ENCODE results near the gene B3GLCT.
A peak's percentile ranks its signal among the peaks of the same experiment; 100 is the strongest.
"Not testable (repeated sequence)": the region's sequence is repeated elsewhere in the genome, so short reads cannot be mapped to it uniquely, and the experiment has no call there.

B3GLCT gene

DNA sequence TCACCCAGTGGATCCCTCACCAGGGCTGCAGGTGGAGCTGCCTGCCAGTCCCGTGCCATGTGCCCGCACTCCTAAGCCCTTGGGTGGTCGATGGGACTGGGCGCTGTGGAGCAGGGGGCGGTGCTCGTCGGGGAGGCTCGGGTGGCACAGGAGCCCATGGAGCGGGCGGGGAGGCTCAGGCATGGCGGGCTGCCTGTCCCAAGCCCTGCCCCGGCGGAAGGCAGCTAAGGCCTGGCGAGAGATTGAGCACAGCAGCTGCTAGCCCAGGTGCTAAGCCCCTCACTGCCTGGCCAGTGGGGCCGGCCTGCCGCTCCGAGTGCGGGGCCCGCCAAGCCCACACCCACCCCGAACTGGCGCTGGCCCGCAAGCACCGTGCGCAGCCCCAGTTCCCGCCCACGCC is 16.8 kb upstream of the B3GLCT start:
- H3K4me3 ChIP-seq (ENCODE audit: low read depth, low read length), result no peak overlapping the region

DNA sequence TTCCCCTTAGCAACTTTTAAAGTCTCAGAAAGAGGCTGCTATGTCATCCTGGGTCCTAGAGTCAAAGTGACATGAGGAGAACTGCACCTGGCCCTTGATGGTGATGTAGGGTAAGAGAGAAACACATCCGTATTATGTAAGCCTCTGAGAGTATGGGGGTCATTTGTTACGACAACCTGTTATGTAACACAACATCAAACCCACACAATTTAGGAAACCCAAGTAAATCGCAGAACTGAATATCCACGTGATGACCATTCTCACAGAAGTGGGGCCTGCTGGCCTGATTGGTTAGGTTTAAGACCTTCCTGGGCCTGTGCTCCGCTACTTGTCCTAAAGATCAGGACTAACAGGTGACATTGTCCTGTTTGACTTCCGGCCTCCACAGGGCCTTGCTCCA is 15.3 kb upstream of the B3GLCT start:
- no peak overlapping the region for H3K4me3 ChIP-seq (ENCODE audit: low read depth, low read length)

DNA sequence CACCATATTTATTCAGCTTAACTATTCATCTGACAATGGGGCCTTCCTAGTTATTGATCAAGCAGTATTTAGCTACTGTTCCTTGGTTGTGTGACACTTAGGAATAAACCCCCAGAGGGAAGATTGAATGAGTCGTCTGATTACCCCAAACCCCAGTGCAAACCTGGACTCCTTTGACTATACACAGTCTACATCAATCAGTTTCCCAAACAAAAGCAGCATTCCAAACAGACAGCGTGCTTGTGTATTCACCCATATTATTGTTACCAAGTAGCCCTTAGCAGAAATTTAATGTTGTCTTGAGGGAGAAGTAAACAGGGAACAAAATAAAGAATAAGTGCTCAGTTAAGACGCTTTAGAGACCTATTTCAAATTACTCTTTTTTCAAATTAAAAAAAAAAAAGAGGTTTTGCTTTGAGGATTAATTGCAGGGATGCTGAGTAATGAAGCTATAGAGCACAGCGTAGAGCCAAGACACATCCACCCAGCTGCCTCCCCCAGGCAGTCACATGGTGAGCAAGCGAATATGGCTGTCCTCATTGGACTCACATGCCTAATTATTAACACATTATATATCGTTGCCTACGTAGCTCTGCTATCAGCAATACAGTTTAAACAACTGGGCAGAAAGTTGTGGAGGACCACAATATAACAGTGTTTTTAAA is 14.7 kb upstream of the B3GLCT start:
- H3K4me3 ChIP-seq (ENCODE audit: low read depth, low read length), result no peak overlapping the region

DNA sequence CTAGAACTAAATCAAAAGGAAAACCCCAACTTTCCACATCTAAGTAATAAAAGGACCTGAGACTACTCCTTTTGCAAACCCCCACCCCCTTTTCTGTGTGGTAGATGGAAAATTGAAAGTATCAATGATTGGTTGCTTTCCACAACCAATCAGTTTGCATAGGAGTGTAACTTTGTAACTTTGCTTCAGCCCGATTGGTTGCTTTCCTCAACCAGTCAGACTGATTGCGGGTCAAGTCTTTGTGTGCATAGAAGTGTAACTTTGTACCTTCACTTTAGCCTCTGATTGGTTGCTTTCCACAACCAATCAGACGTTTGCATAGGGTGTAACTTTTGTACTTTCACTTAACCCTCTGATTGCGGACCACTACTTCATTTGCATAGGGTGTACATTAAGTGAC is 8.0 kb upstream of the B3GLCT start:
- no peak overlapping the region for H3K4me3 ChIP-seq (ENCODE audit: low read depth, low read length)

DNA sequence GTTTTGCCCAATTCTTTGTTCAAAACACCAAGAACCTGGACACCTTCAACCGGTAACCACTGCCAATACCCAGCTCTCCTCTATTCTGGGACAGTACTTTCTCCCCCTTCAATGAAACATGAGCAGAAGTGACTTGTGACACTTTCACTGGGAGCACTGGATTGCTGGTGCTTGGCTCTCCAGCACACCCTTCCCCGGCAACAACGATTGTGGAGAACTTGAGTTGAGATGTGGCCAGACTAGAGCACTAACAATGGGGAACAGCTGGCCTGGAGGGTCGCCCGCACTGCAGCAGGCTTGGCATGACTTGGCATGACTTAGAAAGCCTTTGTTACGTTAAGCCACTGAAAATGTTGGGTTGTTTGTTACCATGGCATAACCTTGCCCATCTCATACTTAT is 7.5 kb upstream of the B3GLCT start:
- no peak overlapping the region for H3K4me3 ChIP-seq (ENCODE audit: low read depth, low read length)

DNA sequence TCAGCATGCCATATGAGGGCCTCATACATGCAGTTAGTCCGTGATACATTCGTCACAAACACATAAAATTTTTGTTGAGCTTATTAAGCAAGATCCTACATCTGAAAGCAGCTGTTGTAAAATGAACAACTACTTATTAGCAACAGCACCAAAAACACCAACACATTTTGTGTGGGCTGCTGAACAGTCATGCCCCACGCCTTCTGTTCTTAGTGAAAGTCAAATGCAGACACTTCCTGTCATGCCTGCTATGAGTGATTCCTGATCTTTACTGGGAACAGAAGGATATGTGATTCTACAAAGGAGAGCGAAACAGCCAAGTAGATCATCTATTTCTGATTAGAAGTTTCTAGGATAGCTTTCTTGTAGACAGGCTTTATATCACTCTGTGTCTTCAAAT is 4.2 kb upstream of the B3GLCT start:
- no peak overlapping the region for H3K4me3 ChIP-seq (ENCODE audit: low read depth, low read length)

DNA sequence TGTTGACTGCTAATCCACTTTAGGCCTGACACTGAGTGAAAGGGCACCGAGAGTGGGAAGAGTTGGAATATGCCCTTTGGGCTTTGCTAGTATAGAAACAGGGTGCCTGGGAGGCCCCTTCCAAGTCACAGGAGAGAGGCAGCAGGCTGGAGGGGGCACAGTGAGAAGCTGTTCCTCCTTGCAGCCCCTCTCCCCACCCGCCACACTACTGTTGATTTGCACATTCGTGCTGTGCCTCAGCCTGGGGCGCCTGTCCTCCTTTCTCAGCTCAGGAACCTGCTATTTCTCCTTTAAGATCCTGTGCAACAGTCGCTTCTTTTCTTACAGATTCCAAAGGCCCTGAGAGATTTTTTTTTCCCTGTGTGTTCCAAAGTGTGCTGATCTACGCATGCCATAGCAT is 2.8 kb upstream of the B3GLCT start:
- no peak overlapping the region for H3K4me3 ChIP-seq (ENCODE audit: low read depth, low read length)

DNA sequence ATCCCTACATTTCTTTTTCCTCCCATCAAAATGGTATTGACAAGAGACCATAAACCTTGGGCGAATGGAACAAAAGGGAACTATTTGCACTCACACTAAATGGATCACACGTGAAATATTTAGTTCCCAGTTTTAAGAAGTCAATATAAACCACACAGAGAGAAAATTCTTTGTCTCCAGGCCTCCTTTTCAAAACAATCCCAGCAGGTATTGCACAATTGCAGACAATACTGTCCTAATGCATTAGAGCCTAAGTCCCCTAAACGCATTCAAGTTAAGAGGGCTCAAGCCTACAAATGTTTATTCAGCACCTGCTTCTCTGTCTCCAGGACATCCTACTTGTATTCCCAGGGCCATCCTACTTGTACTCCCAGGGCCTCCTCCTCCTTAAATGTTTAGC is 1.3 kb upstream of the B3GLCT start:
- no peak overlapping the region for H3K4me3 ChIP-seq (ENCODE audit: low read depth, low read length)

DNA sequence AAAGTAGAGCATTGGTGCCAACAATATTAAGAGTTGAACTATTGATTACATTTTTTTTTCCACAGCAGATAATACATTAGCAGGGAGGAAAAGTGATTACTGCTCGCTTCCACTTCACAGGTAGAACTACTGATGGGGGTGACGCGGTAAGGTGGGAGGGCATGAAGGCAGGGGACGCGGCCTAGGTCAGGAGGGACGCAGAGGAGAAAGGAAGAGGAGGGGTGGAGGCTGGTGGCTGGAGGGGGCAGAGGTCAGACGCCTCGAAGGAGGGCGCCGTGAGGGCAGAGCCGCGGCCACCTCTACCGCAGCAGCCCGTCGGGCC is 287 bp upstream of the B3GLCT start:
- peak overlapping the region; percentile 28 for H3K4me3 ChIP-seq (ENCODE audit: low read depth, low read length)

DNA sequence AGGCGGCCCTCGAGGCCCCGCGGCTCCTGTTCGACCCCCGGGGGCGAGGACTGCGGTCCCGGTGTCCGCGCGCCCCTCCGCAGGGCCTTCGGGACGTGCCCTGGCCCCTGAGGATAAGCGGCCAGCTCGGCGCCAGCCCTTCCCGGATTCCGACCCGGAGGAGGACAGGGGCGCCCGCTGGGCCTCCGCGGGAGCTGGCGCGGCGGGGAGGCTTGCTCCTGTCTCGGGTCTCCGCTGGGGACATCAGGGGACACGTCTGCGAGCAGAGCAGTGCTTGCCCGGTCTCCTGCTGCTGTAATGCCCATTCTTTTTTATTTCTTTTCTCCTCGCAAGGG is 829 bp downstream of the B3GLCT start:
- H3K4me3 ChIP-seq (ENCODE audit: low read depth, low read length), result peak overlapping the region; percentile 67

DNA sequence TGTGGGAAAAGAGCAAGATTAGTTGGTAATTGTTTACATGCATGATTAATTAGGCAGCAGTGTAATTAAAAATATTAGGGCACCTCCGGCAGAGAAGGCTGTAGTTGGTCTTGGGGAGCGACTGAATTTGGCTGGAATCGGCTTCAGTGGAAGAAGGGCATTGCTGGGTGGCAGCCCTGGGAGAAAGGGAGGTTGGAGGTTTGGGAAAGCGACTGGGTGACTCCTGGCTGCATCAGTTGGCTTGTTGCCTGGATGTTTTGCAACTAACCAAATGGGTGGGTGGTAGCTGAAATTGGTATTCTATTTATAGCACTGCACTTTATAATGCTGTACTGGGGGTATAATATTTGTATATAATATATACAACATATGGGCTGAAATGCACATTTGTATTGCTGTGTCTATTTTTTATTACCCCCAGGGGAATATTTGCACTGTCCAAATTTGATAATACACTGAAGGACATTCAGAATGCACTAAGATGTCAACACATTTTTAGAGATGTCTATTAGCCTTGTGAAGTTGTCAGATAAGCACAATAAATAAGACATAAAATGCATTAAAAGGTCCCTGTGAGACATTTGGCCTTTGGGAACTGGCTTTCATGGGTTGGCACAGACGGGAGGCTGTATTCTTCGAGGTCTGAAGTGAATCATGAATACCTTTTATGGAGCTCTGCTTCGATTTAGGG is 1.7 kb downstream of the B3GLCT start:
- no peak overlapping the region for H3K4me3 ChIP-seq (ENCODE audit: low read depth, low read length)

DNA sequence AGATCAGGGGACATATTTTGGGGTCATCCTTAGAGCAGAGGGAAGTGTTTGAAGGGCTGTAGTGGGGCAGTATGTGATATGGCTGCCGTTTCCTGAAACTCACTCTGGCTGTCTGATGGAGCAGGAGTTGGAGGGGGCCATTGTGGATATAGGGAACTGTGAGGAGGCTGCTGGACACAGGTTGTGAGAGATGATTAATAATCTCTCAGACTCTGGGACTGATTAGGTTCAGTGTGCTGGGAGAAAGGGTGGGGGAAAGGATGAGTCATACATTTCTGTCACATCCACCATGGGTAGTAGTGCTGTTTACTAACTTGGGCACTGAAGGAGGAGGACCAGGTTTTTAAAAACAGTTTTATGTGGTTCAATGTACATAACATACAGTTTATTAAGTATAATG is 4.8 kb downstream of the B3GLCT start:
- no peak overlapping the region for H3K4me3 ChIP-seq (ENCODE audit: low read depth, low read length)

DNA sequence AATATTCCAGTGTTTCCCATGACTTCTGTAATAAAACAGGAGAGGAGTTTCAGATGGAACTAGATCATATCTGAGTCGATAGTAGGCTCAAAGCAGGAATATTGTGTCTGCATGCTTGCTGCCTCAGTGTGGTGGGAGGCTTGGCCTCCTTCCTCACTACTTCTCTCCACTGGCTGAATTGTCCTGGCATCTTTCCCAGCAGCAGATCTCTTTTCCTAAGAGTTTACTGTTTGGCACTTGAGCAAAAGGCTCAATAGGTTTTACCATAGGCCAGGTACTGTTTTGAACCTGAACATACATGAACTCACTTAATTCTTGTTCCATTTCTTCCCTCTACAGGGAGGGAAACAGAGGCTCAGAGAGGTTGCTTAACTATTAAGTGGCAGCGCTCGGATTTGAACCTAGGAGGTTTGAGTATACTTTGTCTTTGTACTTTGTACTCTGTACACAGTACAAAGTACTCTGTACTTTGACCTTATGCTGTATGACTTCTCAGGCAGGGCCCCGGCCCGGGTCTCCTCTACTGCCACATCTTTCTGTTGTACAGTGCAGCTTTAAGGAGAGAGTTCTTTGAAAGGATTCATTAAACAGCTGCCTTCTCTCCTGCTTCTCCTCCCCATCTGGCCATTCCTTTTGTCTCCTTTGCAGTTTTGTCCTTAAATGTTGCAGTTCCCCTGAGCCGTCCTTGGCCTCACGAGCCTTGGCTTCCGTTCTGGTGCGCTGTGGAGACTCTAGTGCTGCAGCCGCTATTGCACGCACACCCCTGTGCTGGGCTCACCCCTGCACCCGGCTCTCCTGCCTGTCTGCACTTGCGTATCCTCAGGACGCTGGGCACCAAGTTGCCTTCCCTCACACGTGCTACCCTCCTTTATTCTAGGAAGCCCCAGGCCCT is 8.1 kb downstream of the B3GLCT start:
- no peak overlapping the region for H3K4me3 ChIP-seq (ENCODE audit: low read depth, low read length)

DNA sequence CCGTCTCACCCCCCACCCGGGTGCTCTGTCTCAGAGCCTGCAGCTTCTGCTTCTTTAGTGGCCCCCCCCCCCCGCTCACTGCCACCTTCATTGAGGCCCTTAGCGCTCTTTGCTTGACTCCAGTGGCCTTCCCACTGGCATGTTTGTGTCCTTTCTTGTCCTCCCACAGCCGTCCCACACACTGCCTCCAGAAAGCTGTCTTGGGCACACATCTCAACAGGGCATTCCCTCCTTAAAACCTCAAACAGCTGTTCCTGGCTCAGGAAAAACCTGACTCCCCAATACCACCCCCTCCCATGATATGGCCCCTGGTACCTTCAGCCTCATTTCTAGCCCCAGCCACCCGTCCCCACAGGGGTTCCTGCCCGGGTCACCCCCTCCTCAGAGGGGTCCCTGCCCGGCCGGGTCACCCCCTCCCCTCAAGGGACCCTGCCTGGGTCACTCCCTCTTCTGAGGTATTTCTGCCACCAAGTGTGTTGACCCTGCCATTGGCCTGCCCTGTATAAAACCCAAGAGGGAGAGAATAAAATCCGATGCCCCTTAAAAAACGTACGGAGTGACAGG is 8.9 kb downstream of the B3GLCT start:
- no peak overlapping the region for H3K4me3 ChIP-seq (ENCODE audit: low read depth, low read length)

DNA sequence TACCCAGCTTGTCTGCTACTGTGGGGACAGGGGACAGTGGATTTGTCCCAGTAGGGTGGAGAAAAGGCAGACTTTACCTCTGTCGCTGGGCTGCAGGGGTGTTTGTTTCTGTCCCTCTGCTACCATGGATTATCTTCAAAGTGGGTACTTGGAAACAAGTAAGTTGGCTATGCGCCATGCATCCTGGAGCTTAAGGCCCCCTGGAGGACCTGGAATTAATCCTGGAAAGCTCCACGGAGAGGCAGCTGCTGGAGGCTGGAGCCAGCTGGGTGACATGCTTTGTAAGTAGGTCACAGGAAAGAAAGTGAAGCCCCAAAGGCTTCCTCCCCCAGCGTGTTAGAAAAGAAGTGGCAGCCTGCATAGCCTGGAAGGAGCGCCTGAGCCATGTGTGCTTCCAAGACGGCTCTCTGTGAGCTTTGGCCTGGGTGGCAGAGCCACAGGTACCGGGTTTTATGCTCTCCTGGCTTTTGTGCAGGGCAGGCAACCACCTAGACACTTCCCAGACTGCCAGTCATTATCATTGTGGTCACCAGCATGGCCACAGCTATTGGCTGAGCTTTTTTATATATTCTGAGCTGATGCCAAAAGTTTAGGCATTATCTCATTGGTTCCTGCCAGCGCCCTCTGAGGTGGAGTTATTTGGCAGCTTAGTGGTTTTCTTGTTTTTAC is 9.5 kb downstream of the B3GLCT start:
- H3K4me3 ChIP-seq (ENCODE audit: low read depth, low read length), result no peak overlapping the region

DNA sequence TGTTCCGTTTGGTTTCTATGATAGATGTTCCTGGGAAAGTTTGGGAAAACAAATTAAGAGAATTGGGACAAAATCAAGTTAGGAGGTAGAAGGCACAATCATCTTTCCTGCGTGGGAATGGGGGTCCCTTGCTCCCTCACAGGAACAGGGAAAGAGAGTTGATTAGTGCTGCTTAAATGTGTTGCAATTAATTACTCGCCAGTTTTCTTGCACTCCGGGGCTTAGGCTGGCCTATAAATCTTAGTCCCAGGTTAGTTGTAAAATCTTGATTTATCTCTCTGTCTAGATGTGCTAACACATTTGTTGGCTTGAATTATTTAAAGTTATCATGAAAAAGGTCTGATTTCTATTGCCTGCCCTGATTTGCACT is 10.1 kb downstream of the B3GLCT start:
- H3K4me3 ChIP-seq (ENCODE audit: low read depth, low read length), result no peak overlapping the region

DNA sequence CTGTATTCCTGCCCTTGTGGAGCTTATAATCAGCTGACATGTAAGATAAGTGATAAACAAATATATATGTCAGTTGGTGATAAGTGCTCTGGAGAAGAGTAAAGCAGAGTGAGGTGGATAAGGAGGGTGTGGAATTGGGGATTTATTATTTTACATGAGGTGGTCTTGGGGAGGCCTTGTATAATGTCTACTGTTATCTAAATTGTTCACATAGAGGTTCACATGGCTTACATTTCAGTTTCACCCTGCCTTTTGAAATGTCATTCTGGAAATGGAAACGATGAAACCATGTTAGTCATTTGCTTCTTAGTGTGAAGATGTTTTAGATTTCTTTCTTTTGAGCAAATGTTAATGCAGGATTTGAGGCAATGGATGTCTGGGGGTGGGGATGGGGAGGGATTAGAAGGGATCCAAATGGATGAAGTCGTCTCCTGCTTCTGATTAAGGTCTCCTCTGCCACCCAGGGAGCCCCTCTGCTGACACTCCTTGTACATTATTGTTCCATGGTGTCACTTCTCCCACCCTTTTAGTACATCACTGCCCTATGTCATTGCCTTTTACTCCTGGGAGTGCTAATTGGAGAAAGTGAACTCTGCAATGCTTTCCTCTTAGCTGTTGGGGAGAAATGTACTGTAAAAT is 14.0 kb downstream of the B3GLCT start:
- H3K4me3 ChIP-seq (ENCODE audit: low read depth, low read length), result no peak overlapping the region

DNA sequence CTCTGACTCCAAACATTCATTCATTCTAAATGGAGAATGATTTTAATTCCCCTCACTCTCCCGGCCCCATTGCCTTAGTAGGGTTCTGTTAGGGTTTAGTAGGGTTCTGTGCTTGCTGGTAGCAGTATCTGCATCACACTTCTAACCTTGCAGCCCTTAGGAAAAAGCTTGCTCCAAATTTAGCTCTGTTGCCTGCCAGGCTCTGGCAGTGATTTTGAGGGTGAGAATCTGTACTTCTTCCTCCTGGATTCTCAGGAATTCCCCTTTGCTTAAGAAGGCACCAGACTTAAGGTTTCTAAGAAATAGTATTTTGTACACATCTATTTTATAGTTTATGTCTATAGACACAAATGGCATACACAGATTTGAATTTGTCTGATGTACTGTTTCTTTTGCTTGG is 14.7 kb downstream of the B3GLCT start:
- H3K4me3 ChIP-seq (ENCODE audit: low read depth, low read length), result no peak overlapping the region

DNA sequence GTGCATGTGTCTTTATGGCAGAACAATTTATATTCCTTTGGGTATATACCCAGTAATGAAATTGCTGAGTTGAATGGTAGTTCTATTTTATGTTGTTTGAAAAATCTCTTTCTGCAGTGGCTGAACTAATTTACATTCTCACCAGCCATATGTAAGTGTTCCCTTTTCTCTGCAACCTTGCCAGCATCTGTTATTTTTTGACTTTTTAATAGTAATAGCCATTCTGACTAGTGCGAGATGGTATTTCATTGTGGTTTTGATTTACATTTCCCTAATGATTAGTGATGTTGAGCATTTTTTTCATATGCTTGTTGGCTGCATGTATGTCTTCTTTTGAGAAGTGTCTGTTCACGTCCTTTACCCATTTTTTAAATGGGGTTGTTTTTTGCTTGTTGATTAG is 17.1 kb downstream of the B3GLCT start:
- not testable (repeated sequence) for H3K4me3 ChIP-seq (ENCODE audit: low read depth, low read length)

DNA sequence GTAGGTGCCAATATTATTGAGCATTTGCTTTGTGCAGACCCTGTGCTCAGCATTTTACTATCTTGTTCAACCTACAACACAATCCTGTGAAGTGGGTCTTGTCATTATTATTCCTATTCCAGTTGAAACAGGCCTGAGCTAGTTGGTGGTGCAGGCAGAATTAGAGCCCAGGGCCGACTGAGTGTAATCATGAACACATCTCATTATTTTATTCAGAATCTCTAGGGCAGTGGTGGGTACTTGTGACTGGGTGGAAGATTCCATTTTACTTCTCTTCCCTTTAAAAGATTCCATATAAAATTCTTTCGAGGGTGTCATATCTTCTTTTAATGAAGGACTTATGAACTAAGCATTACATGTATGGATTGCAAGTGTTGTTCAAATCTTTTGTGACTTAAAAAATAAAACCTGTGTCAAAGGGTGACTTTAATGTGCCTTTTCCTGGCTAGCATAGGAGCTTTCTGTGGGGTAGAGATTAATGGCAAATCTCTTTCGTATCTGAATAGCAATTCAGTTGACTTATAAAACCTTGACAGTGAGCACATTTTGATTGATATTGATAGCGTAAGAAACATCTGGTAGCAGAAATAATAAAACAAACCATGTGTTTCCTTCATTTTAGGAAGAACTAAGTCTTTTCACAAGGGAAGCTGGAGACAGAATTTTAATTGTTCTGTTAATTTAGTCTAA is 20.3 kb downstream of the B3GLCT start:
- no peak overlapping the region for H3K4me3 ChIP-seq (ENCODE audit: low read depth, low read length)
